Measurements from ENCODE around the gene AGFG2.
"Not testable (repeated sequence)": the region's sequence is repeated elsewhere in the genome, so short reads cannot be mapped to it uniquely, and the experiment has no call there.

The AGFG2 gene

DNA sequence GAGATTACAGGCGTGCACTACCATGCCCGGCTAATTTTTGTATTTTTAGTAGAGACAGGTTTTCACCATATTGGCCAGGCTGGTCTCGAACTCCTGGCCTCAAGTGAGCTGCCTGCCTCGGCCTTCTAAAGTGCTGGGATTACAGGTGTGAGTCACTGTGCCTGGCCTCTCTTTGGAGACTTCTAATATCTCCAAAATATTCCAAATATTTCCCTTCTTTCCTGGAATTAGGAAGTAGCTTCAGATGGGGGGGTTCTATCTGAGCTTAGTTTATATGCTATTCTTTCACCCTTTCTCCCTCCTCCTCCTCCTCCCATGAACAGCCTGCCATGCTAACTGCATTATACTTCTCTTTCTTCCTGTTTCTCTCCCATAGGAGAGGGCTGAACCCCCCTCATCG lies 9.4 kb downstream of the AGFG2 start:
- DNase-seq (ENCODE audit: low read depth), result not testable (repeated sequence)

DNA sequence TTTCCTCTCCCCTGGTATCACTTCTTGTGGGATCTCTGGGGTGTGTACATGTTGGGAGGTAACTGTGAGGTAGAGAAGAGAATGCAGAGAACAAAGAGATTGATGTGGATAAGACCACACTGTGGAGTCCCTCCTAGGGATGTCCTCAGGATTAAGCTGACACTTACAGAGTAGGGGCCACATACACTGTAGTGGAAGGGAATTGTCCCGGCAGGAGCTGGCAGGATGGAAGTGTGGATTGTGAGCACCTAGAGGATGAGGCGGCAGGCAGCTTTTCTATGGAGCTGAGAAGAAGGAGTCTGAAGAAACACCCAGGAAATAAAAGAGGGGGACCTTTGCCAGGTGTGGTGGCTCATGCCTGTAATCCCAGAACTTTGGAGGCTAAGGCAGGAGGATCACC lies 13.5 kb downstream of the AGFG2 start:
- DNase-seq (ENCODE audit: low read depth), result no peak

DNA sequence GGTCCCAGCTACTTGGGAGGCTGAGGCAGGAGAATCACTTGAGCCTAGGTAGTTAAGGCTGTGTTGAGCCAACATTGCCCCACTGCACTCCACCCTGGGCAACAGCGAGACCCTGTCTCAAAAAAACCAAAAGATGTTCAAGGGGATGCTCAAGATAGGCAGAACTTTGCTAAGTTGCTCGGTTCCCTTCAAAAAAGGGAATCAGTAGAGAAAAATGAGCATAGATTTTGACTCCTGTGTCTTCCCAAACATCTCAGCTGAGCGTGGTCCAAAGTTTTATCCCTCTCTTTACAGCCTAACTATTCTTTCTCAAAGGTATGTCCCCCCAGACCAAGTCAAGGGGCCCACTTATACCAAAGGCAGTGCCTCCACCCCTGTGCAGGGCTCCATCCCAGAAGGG lies 14.0 kb downstream of the AGFG2 start:
- DNase-seq (ENCODE audit: low read depth), result no peak

DNA sequence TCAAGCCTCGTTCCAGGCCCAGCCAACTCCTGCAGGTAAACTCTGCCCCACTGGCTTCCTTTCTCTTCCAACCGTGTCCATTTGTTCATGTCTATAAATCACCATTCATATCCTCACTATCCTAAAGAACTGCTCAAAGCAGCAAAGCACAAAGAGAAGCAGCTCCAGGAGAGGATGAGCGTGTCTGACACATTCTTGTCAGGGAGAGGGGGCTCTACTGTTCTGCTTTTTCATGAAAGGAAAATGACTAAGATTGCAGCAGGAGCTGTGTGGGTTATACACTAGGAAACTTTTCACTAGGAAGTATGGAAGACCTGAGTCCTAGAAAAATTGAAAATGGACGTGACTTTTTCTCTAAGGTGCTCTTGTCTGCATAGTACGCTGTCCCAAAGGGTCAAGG lies 16.7 kb downstream of the AGFG2 start:
- DNase-seq (ENCODE audit: low read depth), result no peak

DNA sequence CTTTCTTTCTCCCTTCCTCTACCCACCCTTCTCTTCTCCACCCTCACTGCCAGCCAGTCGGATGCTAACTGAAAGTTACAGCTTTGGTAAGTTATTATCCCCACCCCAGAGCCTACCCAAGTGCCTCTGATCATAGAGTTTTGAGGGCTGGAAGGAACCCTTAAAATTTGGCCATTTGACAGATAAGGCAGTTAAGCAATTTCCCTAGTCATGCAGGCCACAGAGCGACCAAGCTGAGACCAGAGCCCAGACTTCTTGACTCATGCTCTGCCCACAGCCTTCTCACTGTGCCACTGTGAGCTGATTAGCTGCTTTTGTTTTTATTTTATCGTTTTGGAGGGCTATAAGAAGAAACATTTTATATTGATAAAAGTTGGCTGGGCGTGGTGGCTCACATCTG lies 17.5 kb downstream of the AGFG2 start:
- DNase-seq (ENCODE audit: low read depth), result no peak

DNA sequence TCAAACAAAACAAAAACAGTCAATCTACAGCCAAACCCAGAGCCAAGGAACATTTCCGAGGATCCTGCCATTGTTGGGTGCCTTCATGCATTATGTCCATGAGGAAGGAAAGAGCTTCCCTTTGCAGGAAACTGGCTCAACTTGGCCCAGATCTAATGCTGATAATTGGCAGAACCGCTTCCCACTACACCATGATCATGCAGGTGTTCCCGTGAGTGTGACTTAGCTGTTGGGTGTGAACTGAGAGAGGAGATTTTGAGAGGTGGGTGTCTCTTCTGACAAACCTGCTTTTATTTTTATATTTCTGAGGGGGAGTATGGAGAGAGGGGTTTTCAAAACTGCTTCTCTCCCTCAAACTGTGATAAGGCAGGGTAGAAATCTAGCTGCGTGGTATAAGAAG lies 20.1 kb downstream of the AGFG2 start:
- DNase-seq (ENCODE audit: low read depth), result no peak

DNA sequence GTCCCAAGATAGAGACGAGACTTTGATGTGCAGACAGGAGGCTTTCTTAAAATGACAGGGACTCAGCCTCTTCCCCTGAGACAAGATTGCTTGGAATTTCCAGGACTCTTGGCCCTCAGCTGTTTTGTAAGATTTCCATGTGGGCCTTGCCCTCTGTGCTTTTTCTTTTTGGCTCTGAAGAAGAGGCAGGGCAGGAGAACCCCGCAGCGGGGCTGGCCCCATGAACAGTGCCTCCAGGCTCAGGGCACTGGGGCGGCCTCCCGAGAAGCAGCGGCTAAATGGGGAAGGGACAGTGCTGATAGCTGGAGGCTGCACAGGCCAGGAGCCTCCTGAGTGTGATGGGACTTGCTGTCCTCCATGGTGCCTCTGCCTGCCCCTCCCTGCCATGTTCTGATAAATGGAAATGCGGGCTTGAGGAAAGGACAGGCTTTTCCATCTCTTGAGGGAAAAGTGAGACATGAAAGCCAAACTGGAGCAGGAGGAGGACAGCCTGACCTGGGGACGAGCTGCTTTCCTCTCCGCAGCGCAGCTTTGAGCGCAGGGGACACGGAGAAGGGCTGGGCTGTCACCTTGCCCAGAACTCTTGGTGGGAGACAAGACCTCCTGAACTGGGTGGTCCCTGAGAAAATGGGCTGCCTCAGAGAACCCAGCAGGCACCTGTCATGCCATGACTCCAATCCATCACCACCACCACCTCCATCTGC lies 22.6 kb downstream of the AGFG2 start:
- no peak for DNase-seq (ENCODE audit: low read depth)

DNA sequence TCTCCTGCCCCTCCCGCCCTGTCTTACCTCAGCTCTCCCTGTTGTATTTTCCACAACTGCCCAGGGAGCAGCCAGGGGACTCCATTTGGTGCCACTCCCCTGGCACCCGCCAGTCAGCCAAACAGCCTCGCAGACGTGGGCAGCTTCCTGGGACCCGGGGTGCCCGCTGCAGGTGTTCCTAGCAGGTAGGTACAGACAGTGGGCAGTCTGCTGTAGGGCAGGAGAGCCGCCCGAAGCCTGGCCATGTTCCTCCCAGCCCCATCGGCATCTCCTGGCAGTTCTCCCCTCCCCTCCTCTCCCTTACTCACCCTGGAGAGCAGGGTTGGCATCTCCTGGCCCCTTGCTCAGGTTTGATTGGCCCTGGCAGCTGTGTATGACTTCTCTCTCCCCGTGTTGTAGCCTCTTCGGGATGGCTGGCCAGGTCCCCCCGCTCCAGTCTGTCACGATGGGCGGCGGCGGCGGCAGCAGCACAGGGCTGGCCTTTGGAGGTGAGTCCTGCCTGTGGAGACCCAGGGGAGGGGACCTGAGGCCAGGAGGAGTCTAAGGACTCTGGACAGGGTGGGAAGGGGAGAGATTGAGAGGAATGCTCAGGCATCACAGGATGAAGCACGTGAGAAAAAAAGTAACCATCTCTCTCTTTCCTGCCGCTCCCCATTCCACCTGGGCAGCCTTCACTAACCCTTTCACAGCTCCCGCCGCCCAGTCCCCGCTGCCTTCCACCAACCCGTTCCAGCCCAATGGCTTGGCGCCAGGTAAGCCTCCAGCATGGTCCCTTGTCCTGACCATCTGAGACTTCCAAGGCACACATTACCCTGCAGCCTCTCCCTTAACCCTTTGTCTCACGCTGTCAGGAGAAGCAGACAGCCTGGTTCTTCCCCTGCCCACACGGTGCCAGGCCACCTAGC lies 23.4 kb downstream of the AGFG2 start:
- DNase-seq (ENCODE audit: low read depth), result no peak

DNA sequence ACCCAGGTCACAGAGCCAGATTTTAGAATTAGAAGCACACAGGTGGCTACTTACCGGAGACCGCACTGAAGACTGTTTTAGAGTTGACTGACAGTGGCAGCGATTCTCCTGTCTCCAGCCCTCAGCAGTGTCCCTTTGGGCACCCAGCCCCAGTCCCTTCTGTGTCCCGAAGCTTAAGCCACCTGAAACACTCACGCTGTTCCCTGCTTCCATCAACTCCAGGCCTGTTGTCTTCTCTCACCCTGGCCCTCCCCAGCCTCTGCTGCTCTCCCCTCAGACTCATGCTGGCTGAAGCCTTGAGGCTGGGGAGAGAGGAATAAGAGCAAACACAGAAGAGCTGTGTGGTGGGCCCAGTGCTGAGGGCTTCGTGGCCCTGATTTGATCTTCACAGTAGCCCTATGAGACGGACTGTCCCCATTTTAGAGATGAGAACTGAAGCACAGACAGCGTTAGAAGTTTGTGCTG lies 24.1 kb downstream of the AGFG2 start:
- no peak for DNase-seq (ENCODE audit: low read depth)

DNA sequence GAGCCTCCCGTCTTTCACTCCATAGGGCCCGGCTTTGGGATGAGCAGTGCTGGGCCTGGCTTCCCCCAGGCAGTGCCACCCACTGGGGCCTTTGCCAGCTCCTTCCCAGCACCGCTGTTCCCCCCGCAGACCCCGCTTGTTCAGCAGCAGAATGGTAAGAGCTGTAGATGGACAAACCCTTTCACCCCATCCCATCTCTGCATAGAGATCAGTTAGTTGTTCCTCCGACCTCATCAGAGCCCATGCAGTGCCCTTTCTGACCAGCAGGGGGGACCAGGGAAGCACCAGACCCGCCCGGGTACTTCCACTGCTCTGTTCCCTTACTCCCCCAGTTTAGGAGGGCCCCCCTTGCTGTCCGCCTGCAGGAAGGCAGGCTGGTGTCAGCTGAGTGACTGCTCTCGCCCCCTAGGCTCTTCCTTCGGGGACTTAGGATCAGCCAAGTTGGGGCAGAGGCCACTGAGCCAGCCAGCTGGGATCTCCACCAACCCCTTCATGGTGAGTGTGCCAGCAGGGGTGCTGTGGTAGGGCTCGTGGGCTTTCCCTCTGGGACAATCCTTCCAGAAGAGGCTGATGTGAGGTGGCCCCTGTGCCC lies 24.9 kb downstream of the AGFG2 start:
- DNase-seq (ENCODE audit: low read depth), result peak; percentile 83

DNA sequence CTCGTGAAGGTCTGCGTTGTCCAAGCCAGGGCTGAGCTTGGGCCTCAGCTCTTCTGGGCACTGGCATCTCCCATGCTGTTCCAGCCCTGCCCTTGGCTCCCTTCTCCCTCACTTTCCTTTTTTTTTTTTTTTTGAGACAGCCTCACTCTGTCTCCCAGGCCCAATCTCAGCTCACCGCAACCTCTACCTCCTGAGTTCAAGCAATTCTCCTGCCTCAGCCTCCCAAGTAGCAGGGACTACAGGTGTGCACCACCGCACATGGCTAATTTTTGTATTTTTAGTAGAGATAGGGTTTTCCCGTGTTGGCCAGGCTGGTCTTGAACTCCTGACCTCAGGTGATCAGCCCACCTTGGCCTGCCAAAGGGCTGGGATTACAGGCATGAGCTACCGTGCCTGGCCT lies 25.4 kb downstream of the AGFG2 start:
- not testable (repeated sequence) for DNase-seq (ENCODE audit: low read depth)

DNA sequence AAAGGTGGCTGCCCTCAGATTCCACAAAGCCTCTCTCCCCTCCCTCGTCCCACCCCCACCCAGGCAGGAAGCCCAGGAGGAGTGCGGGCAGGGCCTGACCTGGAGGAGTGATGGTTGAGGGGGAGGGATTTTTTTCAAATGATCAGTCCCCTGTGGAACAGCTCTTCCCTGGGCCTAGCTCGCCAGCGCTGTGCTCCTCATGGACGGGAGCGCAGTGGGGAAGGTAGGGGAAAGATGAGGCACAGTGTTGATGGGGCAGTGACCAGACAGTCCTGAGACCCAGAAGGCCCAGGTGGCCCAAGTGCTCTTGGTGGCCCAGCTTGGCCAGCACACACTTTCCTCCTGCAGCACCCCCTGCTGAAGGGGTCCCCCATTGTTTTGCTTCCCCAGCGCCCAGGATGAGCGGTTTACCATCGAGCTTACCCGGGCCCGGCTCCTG lies 26.1 kb downstream of the AGFG2 start:
- DNase-seq (ENCODE audit: low read depth), result no peak

DNA sequence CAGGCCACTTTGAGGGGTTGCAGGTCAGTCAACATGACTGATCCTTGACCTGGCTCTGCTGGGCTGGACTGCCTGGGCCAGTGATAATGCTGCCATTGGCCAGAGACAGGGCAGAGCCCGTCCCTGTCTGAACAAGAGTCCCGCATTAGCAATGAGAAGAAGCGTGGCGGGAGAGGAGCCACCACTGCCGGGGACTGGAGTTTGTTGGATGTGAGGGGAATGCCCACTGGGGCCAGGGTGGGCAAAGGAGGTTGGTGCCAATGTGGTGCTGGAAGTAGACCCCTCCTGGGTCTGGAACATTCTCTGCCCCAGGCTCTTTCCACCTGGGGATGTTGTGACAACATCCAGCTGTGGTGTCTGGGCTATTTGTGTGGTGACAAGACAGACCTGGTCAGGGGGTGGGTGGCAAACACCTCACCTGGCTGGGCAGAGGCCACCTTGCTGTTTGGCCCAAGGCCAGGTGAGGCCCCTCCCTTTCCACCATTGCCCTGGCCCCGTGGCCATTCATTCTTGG lies 27.1 kb downstream of the AGFG2 start:
- DNase-seq (ENCODE audit: low read depth), result no peak

DNA sequence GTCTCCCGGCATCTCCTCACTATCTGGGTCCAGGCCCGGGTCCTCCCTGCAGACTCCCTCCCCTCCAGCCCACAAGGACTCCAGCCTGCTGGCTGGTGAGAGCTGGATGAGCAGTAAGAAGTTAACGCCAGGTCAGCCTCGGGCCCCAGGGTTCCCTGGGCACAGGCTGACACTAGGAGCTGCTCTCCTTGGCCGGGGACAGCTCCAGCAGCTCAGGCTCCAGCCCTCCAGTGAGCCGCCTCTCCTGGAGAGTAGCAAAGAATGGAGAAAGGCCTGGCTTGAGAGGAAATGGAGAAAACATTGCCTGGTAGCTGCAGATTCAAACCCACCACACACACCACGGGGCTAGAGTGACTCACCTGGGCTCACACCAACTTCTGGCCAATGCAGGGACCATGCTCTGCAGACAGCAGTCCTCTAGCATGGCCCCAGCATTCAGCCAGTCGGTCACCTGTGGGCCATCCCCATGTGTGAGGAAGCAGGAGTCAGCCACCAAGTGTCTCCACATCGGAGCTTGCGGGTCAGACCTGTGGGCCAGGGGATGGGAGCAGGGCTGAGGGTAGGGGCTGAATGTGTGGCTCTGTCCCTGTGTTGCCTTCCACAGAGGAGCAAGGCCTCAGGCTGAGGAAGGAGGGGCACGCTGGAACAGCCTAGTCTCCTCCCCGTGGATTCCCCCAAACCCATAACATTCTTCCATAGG lies 28.2 kb downstream of the AGFG2 start:
- no peak for DNase-seq (ENCODE audit: low read depth)

DNA sequence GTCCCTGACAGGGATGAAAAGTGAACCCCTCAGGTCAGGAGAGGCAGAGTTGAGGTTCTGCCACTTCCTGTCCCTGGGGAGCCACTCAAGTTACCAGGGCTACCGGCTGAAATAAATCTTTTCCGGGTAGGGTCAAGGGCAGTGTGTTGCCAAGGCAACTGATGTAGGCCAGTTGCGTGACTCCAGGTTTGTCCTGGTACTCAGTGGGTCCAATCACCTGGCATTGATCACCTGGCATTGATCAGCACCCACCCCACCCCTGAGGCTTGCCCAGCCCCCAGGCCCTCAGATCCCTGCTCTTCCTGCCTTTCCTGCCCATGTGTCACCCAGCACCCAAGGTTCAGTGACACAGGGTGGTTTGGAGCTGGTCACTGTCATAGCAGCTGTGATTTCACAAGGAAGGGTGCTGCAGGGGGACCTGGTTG lies 28.8 kb downstream of the AGFG2 start:
- no peak for DNase-seq (ENCODE audit: low read depth)

DNA sequence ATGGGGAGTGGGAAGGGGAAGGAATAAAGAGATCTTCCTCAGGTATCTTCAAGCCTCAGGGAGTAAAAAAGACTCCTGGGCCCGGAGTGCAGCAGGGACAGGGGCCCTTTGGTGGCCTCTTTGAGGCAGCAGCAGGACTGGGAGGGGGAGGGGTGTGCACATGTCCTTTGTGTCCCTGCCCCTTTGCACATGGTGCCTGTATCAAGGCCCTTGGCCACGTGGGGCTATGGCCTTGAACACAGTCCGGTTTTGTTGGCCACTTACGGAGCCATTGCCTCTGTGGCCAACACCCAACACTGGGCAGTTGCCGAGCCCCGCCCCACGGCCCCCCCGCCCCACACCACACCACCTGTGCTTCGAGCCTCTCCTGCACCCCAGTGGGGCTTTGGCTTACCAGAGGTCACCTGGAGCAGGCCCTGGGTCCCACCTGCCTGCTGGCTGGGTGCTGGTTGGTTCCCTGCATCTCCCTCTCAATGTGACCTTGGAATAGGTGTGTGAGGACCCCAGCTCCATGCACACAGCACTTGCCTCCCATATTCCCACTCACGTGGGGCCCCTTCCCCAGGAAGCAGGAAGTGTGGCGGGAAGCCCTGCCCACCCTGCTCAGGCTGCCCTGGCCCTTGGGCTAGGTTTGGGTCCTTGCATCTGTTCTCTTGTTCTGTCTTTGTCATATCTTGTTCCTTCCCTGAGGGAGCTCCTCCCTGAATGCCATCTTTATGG lies 29.3 kb downstream of the AGFG2 start:
- no peak for DNase-seq (ENCODE audit: low read depth)

DNA sequence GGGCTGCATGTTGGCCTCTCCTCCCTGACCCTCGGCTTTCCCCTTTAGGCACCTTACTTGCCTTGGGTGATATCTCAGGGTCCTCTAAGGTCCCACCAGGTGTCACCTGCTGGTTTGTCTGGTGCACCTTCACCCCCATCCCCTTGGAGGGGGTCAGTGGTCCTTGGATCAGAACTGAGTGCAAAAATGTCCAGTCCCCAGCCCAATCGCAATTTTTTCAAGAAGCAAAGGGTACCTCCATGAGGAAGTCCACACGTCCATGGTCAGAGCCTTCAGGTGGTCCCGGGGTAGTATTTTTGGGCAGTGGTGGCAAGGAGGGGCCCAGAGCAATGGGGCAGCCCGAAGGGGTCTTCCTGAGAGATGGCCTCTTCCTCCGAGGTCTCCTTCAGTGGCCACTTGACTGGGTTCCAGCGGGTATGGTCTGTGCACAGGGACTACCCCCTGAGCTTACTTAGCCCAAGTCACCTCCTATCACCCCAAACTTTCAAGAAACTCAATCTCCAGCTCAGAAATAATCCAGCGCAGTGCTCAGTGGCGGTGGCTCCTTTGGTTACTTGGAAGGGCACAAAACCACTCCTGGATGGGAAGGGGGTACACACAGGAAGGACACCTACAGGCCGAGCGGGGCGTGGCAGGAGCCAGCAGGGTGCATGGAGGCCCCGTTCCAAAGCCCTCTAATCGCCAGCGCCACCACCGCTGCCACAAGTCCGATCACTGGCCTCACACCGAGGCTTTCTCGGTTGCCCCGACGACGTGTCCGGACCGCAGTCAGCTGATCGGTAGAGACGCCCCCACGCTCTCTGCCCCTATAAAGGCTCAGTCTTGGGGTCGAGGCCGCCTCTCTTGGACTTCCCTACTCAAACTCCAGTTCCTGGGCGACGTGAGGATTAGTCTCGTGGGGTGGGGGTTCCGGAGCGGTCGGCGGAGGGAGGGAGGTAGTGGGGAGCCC lies 30.2 kb downstream of the AGFG2 start:
- DNase-seq (ENCODE audit: low read depth), result no peak

DNA sequence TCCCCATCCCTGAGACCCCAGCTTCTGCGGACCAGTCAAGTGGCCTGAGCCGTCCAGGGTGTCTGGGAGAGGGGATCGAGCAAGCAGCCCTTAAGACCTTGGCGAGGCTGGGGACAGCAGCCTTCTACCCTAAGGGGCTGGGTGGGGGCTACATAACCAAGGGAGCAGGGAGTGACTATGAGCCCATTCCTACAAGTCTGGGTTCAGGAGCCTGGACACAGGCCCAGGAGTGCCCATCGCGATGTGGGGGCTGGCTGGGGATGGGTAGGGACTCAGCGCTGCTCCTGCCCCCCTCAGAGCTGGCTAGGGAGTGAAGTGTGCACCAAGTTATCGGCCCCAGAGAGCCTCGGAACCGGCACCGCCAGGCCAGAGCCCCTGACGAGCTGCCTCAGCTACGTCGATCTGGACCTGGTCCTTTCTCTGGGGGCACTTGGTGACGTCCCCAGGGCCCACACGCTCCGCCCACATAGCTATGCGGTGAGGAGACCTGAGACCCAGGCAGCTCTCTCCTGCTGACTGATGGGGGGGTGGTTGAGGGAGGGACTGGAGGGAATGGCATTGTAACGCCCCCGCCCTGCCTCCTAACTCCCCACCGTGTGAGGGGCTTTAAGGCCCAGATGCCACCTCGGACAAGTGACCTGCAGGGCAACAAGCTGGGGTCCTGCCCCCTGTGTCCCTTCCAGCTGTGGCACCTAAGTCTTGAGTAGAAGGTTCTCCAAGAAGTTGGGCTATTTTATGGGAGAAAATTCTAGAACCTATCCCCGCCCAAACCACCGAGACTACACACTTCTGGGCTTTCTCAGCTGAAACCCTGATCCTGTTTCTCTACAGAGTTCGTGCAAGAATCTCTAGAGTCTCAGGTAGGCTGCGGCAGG lies 32.2 kb downstream of the AGFG2 start:
- no peak for DNase-seq (ENCODE audit: low read depth)

DNA sequence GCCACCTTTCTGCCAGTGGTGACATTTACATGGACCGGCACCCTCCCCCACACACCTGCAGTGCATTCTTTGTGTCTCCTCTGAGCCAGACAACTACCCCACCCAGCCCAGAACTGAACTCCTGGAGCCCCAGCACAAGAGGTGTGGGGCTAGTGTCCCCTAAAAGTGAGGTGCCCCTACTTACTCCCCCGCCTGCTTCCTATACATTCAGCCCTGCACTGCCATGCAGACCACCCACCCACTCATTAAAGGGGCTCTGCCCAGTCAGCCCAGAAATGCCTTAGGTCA lies 32.8 kb downstream of the AGFG2 start:
- no peak for DNase-seq (ENCODE audit: low read depth)
